HCT116 (cell line): Measurements from ENCODE around the gene TMEM184B. TPM values are rescaled to one million over a fixed set of nuclear protein-coding genes. Genes with fewer than 3 reads are reported as not detected.

Experiments
- ATAC-seq: fragments of 200-7000 bp; cut with Tn5 transposase; 2 replicates; pipeline ENCODE4 v1.9.1; 2020; ENCODE audit warnings: mild to moderate bottlenecking, moderate library complexity
- BruUV-seq: library from RNA; stranded (reverse); fragments of 400-500 nt; replicated peaks from 2 replicates; lab custom pipeline; 2021; lab: Mats Ljungman, UMichigan
- CTCF ChIA-PET: fragments of 300-600 bp; sonication (Branson Sonifier 250); formaldehyde crosslinking; loops from one replicate; lab custom pipeline; 2021; ENCODE audit warnings: antibody characterized with exemption; lab: Charles Lee
- POLR2A ChIA-PET: fragments of 300-600, 350-600 bp; sonication (Branson Sonifier 250); formaldehyde crosslinking; loops from one replicate; lab custom pipeline; 2021; ENCODE audit warnings: antibody characterized with exemption; lab: Charles Lee
- RAD21 ChIA-PET, 2 experiments: fragments of 300-600 bp; sonication (Branson Sonifier 250); formaldehyde crosslinking; loops; one replicate each; lab custom pipeline; 2023; ENCODE audit warnings: low total read pairs in 2 of 2; ENCODE audit not compliant: uncharacterized antibody in 2 of 2, unreplicated experiment in 2 of 2, low non-redundant PET in 1 of 2; lab: Charles Lee
- DNase-seq: peaks from one replicate; pipeline ENCODE4 v3.0.0-alpha.2; 2010; ENCODE audit warnings: low read depth, low spot score
- H2AFZ ChIP-seq: fragments of 200-600 bp; shearing (Covaris generic), sonication (generic); 2 replicates; pipeline ENCODE4 v1.6.1; 2017; ENCODE audit warnings: low read depth, mixed run types, mixed read lengths, antibody characterized with exemption, low read length; ENCODE audit not compliant: poor library complexity, severe bottlenecking
- H3K27ac ChIP-seq: 2 replicates; pipeline ENCODE4 v1.5.1; 2012; ENCODE audit warnings: low read depth, low read length
- H3K27me3 ChIP-seq: fragments of 200-600 bp; sonication (generic); 2 replicates; pipeline ENCODE4 v1.6.1; 2016; ENCODE audit warnings: mixed run types, low read length, mixed read lengths; ENCODE audit not compliant: insufficient read depth
- H3K36me3 ChIP-seq, 2 experiments: fragments of 200-500 bp in 1 of 2; fragments of 200-600 bp in 1 of 2; sonication (Bioruptor generic) in 1 of 2; sonication (generic) in 1 of 2; 2 replicates each; pipeline versions ENCODE4 v1.5.1 to v1.6.1; 2014 to 2016; ENCODE audit warnings: low read length in 2 of 2, inconsistent platforms in 1 of 2, mixed read lengths in 1 of 2, mixed run types in 1 of 2; ENCODE audit not compliant: insufficient read depth in 2 of 2, control insufficient read depth in 1 of 2
- H3K4me1 ChIP-seq, 2 experiments: fragments of 200-600 bp in 1 of 2; sonication (generic) in 1 of 2; 2 replicates each; pipeline versions ENCODE4 v1.5.1 to v1.6.1; 2012 to 2017; ENCODE audit warnings: low read length in 2 of 2, inconsistent platforms in 1 of 2, mild to moderate bottlenecking in 1 of 2, mixed read lengths in 1 of 2, mixed run types in 1 of 2, moderate library complexity in 1 of 2; ENCODE audit not compliant: insufficient read depth in 2 of 2, control insufficient read depth in 1 of 2
- H3K4me2 ChIP-seq: fragments of 200-600 bp; sonication (generic); 2 replicates; pipeline ENCODE4 v1.6.1; 2017; ENCODE audit warnings: mixed run types, low read length, mixed read lengths
- H3K4me3 ChIP-seq, 2 experiments: fragments of 200-600 bp in 1 of 2; sonication (generic) in 1 of 2; replicated peaks in 1 of 2; 2 replicates each; pipeline ENCODE4 v1.5.1; 2011 to 2016; ENCODE audit warnings: low read length in 2 of 2, control low read depth in 1 of 2, low read depth in 1 of 2, mild to moderate bottlenecking in 1 of 2, mixed read lengths in 1 of 2, mixed run types in 1 of 2
- H3K79me2 ChIP-seq: fragments of 200-600 bp; sonication (generic); 2 replicates; pipeline ENCODE4 v1.6.1; 2017; ENCODE audit warnings: mild to moderate bottlenecking, mixed run types, low read length, moderate library complexity, mixed read lengths; ENCODE audit not compliant: insufficient read depth
- H3K9ac ChIP-seq: fragments of 200-600 bp; sonication (generic); 2 replicates; pipeline ENCODE4 v1.6.1; 2016; ENCODE audit warnings: low read length, mixed read lengths
- H3K9me2 ChIP-seq: fragments of 200-600 bp; sonication (generic), shearing (Covaris generic); 2 replicates; pipeline ENCODE4 v1.6.1; 2017; ENCODE audit warnings: mixed run types, mild to moderate bottlenecking, moderate library complexity; ENCODE audit not compliant: insufficient read depth
- H3K9me3 ChIP-seq, 2 experiments: fragments of 200-500 bp in 1 of 2; fragments of 200-600 bp in 1 of 2; sonication (Bioruptor generic) in 1 of 2; sonication (generic) in 1 of 2; 2 replicates each; pipeline ENCODE4 v1.6.1; 2014 to 2017; ENCODE audit warnings: low read length in 2 of 2, mixed read lengths in 2 of 2, inconsistent platforms in 1 of 2, low read depth in 1 of 2, mild to moderate bottlenecking in 1 of 2, mixed run types in 1 of 2, moderate library complexity in 1 of 2; ENCODE audit not compliant: control insufficient read depth in 1 of 2, insufficient read depth in 1 of 2
- H4K20me1 ChIP-seq: fragments of 200-600 bp; sonication (generic), shearing (Covaris generic); 2 replicates; pipeline ENCODE4 v1.6.1; 2017; ENCODE audit warnings: mixed run types, mild to moderate bottlenecking, moderate library complexity; ENCODE audit not compliant: insufficient read depth
- CEBPB ChIP-seq: IDR thresholded peaks from 2 replicates; pipeline ENCODE4 v1.6.1; 2012; ENCODE audit warnings: low read depth
- CTCF ChIP-seq, 3 experiments: fragments of 200-600 bp in 1 of 3; sonication (generic) in 1 of 3; IDR thresholded peaks in 2 of 3; conservative IDR thresholded peaks in 1 of 3; 2 replicates each; pipeline ENCODE4 v1.5.1; 2012 to 2017; ENCODE audit warnings: low read depth in 2 of 3, low read length in 2 of 3, antibody characterized with exemption in 1 of 3, borderline replicate concordance in 1 of 3, control low read depth in 1 of 3, mild to moderate bottlenecking in 1 of 3, mixed read lengths in 1 of 3, mixed run types in 1 of 3, moderate library complexity in 1 of 3; ENCODE audit not compliant: insufficient read depth in 1 of 3
- ELF1 ChIP-seq: IDR thresholded peaks from 2 replicates; pipeline ENCODE4 v1.6.1; 2012; ENCODE audit warnings: low read depth, borderline replicate concordance
- EZH2 ChIP-seq: fragments of 200-600 bp; sonication (generic); IDR thresholded peaks from 2 replicates; pipeline ENCODE4 v1.6.1; 2017; ENCODE audit warnings: antibody characterized with exemption, mixed run types
- EZH2phosphoT487 ChIP-seq: fragments of 200-600 bp; IDR thresholded peaks from 2 replicates; pipeline ENCODE4 v1.6.1; 2018; ENCODE audit warnings: antibody characterized with exemption, borderline replicate concordance
- FOSL1 ChIP-seq: IDR thresholded peaks from 2 replicates; pipeline ENCODE4 v1.6.1; 2012; ENCODE audit warnings: low read depth
- MAX ChIP-seq: IDR thresholded peaks from 2 replicates; pipeline ENCODE4 v1.6.1; 2012
- POLR2A ChIP-seq: IDR thresholded peaks from 2 replicates; pipeline ENCODE4 v1.7.0; 2011; ENCODE audit warnings: borderline replicate concordance; ENCODE audit not compliant: insufficient read depth, insufficient read length; ENCODE audit errors: extremely low read depth
- POLR2AphosphoS5 ChIP-seq: IDR thresholded peaks from 2 replicates; pipeline ENCODE4 v1.6.1; 2011; ENCODE audit warnings: mild to moderate bottlenecking, low read depth, low read length, moderate library complexity
- RAD21 ChIP-seq: IDR thresholded peaks from 2 replicates; pipeline ENCODE4 v1.6.1; 2012; ENCODE audit warnings: low read depth, mild to moderate bottlenecking
- SIN3A ChIP-seq: IDR thresholded peaks from 2 replicates; pipeline ENCODE4 v1.6.1; 2012; ENCODE audit warnings: low read depth
- intact Hi-C: fragments of 100-400 bp; cut with micrococcal nuclease; formaldehyde crosslinking; loops from 2 replicates; pipeline ENCODE4 v1.10.0; 2022
- total RNA-seq: library from RNA; stranded (reverse); gene quantifications from one replicate; pipeline ENCODE4 v1.2.1, GENCODE V29; 2021; ENCODE audit not compliant: unreplicated experiment
- TF ChIP-seq, protein P1 (sequence below): IDR thresholded peaks from 2 replicates; pipeline ENCODE4 v1.6.1; 2012; ENCODE audit warnings: low read depth

The TMEM184B gene
- total RNA-seq, 1 experiment from 2014 or later, result 66.0 TPM

- Histone ChIP-seq H3K4me2 (no peak overlapping the region), H3K4me3 (no peak overlapping the region), H3K4me1 (peaks cover 0 to 11% of the 10 kb centered on the region in 2 experiments; a peak in 1 of 4 replicates), H2AFZ (no peak overlapping the region), H4K20me1 (no peaks in the 10 kb centered on the region; the same call in 1 of the 2 replicates), H3K79me2 (peaks cover 69% of the 10 kb centered on the region), H3K9me3 (no peaks in the 10 kb centered on the region), H3K36me3 (peaks cover 61 to 88% of the 10 kb centered on the region in 2 experiments), H3K9me2 (no peaks in the 10 kb centered on the region), H3K9ac (0 out of 2 replicates have a peak overlapping the region, but pooled peaks have one; percentile 10), H3K27me3 (no peaks in the 10 kb centered on the region), H3K27ac (peak overlapping the region; percentile 17; the same call in 1 of the 2 replicates)
- no TSS peak for BruUV-seq
- peak; percentile 58 for DNase-seq
- TF ChIP-seq POLR2AphosphoS5 (0 out of 2 replicates have a peak, but pooled peaks have one; percentile 15), ELF1 (no peak), MAX (no peak), FOSL1 (no peak), POLR2A (no peak), EZH2phosphoT487 (no peak), SIN3A (no peak), EZH2 (no peak), RAD21 (peak; percentile 41; the same call in 1 of the 2 replicates), CTCF (IDR thresholded peaks at IDR 0.05 in 2 of 3, conservative IDR thresholded peaks at IDR 0.05 in 1 of 3; ENCODE audit: borderline replicate concordance in 1 of 3, insufficient read depth in 1 of 3, low read depth in 2 of 3, low read length in 2 of 3) (peak in 2 of 3 experiments; percentile 66 to 71; a peak in 5 of 6 replicates), CEBPB (no peak)
- TF ChIP-seq, protein P1, sequence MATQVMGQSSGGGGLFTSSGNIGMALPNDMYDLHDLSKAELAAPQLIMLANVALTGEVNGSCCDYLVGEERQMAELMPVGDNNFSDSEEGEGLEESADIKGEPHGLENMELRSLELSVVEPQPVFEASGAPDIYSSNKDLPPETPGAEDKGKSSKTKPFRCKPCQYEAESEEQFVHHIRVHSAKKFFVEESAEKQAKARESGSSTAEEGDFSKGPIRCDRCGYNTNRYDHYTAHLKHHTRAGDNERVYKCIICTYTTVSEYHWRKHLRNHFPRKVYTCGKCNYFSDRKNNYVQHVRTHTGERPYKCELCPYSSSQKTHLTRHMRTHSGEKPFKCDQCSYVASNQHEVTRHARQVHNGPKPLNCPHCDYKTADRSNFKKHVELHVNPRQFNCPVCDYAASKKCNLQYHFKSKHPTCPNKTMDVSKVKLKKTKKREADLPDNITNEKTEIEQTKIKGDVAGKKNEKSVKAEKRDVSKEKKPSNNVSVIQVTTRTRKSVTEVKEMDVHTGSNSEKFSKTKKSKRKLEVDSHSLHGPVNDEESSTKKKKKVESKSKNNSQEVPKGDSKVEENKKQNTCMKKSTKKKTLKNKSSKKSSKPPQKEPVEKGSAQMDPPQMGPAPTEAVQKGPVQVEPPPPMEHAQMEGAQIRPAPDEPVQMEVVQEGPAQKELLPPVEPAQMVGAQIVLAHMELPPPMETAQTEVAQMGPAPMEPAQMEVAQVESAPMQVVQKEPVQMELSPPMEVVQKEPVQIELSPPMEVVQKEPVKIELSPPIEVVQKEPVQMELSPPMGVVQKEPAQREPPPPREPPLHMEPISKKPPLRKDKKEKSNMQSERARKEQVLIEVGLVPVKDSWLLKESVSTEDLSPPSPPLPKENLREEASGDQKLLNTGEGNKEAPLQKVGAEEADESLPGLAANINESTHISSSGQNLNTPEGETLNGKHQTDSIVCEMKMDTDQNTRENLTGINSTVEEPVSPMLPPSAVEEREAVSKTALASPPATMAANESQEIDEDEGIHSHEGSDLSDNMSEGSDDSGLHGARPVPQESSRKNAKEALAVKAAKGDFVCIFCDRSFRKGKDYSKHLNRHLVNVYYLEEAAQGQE, result no peak
- ChIA-PET CTCF (no interaction called here), POLR2A (interaction anchor here (0.6 kb wide), 1 partner anchor 102 kb away, joined by 3 read pairs; no protein-coding TSS in a partner anchor), RAD21 (no interaction called here)
- ATAC-seq, result peak; percentile 77
- intact Hi-C loops, result no loop called here
Measured at GRCh38 chr22:38298312-38299005, 25.6 kb upstream of the TMEM184B start.
